Measurements from ENCODE around the gene BPIFB6.

Gene BPIFB6

DNA sequence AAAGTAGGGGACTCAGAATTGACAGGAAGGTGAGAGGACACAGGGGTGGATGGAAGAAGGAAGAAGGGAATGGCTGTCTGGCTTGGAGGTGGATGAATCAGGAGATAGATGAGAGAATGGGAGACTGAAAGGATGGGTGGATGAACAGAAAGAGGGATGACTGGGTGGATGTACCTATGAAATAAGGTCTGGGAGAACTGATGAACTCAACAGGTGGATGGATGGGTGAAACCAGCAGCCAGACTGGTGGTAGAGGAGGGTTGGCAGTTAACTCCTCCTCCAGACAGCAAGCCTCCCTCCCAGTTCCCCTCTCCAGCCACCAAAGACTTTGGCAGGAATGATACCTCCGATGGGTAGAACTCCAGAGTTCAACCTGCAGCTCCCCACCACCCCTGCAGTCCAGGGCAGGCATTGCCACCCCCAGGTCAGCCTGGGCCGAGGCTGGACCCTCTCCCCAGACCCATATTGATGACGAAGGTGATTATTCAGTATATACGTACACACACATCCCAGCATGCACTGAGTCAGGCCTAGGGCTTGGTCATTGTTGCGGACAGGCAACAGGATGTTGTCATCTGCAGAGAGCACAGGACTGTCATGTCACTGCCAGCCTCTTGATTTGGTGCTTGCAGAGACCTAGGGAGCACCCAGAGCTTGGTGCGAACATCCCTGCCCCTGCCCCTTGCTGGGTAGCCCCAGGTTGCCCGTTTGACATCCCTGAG, 29.2 kb upstream of the BPIFB6 start:
- no peak for DNase-seq

DNA sequence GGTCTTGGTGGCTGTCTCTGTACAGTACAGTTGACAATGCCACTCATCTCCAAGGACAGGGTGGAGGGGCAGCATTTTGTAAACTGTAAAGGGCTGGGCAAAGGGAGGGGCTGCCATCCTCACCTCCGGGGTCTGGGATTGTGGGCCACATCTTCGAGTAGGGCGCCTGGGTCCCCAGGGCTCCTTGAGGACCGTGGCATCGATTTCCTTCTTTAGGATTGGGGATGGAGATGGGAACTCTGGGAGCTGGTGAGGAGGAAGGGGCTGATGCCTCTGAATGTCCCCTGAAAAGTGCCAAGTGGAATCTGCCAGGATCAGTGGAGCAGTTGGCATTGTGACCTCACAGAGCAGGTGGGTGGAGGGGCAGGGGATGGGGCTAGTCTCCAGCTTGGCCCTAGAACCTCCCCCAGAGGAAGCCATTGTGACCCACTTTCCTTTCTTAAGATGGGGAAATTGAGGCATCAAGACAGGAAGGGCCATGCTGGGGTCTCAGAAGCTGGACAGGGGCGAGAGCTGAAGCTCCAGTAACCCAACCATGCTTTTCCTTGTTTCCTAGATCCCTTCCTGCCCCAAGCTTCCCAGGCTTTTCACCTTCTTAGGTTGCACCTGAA, 27.2 kb upstream of the BPIFB6 start, which contains the start of gene SUN5:
Gene SUN5, minus strand, starts transcription at position 293 of the 611 bp plus-strand sequence. Its CDS starts 93 bp downstream, at position 200.
- no peak for DNase-seq

DNA sequence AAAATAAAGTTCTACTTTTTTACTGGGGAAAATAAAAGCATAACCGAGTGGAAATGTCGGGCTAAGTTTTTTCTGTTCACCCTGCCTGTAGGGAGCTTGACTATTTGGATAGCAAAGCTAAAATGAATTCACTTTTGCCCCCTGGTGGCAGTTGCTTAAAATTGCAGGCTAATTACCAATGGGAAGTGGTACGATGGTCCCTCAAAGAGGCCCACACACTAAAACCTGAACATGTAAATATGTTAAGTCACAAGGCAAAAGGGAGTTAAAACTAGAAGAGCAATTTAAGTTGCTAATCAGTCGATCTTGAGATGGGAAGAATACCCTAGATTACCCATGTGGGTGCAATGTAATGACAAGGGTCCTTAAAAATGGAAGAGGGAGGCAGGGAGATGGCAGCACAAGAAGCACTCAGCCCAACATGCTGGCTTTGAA, 26.3 kb upstream of the BPIFB6 start:
- no peak for DNase-seq

DNA sequence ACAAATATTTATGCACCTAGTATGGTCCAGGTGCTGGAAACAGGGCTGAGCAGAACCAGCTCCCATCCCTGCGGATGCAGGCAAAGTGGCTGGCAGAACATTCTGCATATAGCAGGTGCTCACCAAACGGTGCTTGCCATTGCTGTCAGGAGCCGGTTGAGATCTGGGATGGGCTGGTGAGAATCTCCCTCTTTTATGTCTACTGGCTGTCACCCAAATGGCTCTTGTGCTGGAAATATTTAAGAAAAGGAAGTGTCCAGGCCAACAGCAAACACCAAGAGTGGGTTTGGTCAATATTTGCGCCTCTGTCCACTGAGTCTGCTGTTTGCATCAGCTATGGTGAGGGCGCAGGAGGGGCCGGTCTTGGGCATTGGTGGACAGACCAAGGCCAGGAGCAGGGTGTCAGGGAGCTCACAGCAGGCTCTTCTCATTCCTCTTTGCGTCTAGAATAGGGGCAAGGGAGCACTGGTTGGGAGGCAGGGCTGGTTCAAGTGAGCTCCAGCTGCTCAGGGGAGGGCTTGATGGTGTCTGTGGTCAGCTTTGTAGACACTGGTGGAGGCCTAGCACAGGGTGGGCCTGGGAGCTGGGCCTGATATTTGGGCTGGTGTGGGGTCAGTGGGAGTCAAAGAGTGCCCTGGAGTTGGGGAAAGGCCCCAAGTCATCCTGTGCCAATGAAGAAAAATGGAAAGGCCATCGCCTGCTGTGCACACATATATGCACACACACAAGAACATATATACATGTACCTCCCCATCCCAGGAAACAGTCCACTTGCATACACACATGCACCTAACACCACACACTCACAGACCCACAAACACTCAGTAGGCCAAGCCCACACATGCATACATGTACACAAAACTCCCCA, 25.3 kb upstream of the BPIFB6 start:
- no peak for DNase-seq

DNA sequence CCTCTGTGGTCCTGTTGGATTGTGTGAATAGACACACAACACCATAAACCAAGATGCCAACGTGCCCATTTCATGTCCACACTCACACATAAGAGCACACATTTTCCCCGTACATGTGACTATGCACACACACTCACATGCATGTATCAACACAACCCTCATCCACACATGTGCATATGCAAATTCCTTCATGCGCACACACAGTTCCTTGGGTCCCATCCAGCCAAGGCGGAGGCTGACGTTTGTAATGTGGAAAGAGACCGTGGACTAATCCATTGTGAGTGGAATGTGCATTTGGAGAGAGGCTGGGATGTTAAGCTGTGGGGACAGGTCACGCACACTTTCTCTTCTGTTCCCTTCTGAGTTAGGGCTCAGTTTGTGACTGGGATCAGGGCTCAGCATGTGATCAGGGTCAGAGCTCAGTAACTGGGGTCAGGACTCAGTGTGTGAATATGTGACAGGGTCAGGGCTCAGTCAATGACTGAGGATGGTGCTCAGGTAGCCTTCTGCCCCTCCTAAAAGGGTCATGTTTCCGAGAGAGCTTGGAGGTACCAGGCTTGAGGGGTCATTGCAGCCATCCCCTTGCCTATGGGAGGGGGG, 24.6 kb upstream of the BPIFB6 start:
- DNase-seq = no peak

DNA sequence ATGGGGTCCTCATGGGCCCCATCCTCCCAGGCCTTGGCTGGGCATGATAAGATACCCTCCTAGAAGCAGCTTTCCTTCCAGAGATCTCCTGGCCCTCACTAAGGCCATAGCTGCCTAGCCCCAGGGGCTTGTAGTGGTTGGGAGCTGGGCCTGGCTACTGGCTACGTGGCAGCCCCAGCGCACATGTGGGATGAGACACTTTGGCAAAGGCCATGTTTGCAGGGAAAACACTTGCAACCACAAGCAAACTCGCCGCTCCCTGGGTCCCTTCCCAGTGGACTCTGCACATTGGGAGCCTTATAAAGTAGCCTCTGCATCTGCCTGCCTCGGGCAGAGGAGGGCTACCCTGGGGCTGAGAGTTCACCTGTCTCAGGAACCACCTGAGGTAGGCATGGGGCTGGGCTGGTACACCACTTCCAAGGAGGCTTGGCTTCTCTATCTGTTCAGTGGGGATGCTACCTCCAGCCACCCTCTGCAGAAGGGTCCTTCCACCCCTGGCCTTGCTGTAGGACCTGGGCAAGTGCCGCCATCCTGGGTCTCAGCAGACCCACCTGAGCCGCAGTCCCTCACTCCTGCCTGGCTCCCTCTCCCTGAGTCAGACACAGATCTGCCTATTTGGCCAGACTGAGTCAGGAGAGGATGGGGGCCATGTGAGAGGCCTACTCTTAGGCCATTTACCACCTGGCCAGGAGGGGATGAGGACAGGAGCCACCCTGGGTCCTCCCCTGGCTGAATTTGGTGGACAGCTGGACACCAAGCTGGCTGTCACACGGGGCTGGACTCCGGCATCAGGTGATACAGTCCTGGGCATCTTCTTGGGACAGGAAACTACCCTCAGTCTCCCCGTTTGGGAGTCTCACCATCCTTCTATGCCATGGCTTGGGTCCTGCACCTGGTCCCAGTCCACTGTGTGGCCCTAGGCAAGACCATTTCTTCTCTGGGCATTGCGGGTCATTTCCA, 23.8 kb upstream of the BPIFB6 start, which contains the start of gene BPIFB2:
Gene BPIFB2, plus strand, starts transcription at position 329 of the 960 bp plus-strand sequence. CDS start 871 bp downstream, outside the sequence.
- DNase-seq = no peak

DNA sequence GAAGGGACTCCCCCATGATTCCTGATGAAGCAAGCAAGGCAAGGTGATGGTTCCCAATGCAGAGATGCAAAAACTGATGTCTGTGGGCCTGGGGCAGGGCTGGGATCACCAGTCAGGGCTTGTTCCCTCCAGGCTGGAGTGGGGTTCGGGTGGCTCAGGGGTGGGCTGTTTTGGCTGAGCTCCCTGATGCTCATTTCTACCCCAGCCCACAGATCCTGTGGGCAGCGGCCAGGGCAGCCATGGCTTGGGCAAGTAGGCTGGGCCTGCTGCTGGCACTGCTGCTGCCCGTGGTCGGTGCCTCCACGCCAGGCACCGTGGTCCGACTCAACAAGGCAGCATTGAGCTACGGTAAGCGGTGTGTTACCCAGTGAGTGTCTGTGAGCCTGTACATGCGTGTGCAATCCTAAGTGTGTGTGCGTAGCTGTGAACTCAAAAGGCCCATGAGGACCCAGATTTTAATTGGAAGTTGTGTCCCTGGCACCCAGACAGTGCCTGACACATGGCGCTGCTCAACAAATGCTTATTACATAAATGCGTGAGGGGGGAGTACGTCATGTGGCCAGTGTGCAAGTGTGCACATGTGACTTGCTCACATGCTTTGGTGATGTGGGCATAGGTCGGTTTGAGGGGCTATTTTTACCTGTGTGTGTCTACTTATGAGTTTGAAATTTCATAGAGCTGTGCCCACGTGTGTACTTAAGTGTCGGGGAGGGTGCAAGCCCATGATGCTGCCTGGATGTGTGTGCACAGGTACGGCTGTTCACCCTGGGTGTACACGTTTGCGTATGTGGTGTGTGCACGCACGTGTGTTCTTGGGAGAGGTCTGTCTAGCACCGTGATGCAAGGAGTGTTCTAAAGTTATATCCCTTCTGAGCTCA, 22.9 kb upstream of the BPIFB6 start:
- no peak for DNase-seq

DNA sequence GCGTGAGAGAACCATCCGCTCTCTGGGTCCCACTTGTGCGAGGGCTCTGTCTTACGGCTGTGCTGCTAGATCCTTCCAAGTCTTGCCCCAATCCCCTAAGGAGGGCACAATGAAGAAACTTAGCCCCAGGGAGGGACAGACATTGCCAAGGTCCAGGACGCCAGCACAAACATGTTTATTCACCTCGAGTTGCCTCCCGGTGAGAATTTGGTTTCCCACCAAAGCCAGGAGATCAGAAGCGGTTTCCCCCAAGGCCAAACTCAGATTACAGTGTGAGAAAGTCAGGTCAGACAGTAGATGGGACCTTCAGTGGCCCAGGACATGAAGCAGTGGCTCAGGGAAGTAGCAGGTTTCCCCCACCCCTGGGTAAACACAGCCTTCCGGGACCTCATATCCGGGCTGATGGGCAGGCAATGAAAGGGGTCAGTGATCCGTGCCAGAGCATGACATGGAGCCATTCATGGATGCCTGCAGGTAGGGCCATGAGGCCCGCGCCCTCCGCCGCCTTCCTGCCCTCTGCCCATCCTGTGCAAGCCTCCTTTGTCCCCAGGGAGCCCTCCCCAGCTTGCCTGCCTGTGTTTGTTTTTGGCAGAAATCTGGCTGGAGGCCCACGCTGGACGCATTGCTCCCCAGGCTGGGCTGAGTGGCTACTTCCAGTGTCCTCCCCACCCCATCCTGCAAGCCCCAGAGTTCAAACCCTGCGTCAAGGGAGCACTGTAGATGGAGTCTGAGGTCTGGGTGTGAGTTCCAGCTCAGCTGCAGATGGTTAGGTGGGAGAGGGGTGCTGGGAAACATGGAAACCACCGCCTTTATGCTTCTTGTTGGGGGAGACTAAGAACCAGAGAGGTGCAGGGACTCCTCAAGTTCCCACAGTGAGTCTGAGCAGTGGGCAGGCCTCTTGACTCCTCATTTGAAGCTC, 22.0 kb upstream of the BPIFB6 start:
- DNase-seq = no peak

DNA sequence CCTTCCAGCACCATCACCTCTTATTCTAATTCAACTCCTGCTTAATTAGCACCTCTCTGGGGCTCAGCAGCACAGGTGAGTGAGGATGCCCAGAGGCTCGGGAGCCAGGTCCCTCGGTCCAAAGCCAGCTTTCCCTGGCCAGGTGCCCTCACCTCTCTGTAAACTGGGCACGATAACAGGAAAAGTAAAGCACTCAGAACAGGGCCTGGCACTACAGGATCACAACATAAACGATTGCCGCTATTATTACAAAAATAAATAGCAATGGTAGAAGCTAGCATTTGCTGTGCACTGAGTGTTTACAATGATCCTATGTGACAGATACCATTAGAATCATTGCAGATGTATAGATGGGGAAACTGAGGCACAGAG, 21.3 kb upstream of the BPIFB6 start:
- DNase-seq = no peak

DNA sequence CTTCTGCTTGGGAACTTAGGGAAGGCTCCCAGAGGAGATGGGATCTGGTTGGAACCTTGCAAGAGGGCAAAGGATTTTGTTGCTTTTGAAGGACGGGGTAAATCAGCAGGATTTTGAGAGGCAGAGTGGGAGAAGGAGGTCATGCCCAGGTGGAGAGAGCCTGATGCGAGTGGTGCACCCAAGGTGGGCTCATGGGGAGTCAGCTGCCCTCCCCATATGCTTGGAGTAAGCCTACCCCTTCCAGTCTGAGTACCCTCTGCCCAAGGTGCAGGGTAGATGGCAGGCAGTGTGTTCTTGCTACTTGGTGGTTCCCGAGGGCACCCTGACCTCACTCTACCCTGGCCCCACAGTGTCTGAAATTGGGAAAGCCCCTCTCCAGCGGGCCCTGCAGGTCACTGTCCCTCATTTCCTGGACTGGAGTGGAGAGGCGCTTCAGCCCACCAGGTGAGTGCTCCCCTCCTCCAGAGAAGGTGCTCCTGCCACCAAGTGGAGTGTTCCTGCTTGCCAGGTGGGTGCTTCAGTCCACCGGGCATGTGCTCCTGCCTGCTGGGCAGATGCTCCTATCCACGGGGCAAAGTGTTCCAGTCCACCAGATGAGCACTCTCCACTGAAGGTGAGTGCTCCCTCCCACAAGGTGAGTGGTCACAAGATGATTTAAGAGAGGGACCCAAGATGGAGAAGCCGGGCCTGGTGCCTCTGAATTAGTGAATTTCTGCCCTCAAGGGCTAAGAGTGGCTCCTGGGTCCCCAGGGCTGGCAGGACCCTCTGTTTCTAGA, 20.6 kb upstream of the BPIFB6 start:
- no peak for DNase-seq

DNA sequence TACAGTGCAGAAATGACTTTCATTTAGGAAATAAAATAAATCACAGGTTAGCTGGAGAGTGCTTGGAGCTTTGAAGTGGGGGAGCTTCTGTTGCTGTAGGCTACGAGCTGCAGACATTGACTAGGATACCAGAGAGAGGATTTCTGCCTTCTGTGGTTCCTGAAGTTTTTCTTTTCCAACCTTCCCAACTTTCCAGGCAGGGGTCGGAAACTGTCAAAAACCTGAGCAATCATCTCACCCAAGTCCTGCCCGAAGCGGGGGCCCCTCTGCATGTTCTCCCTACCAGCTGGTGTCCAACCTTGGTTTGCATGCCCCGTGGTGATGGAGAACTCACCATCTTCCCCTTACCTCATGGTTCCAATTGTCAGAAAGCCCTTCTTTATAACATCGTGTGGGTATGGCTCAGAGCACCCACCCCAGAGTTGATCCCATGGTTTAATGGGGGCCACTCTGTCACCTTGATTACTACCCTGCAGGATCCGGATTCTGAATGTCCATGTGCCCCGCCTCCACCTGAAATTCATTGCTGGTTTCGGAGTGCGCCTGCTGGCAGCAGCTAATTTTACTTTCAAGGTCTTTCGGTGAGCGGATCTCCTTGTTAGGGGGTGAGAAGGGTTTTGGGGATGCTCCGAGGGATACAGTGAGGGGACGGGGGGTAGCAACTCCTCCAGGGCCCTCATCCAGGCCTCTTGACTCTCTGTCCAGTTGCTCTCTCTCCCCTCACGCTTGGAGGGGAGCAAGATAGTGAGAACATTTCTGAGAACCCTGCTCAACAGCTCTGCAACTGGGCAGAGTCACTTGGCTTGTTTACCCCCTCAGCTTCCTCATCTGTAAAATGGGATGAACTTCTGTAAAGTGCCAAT, 18.9 kb upstream of the BPIFB6 start:
- no peak for DNase-seq

DNA sequence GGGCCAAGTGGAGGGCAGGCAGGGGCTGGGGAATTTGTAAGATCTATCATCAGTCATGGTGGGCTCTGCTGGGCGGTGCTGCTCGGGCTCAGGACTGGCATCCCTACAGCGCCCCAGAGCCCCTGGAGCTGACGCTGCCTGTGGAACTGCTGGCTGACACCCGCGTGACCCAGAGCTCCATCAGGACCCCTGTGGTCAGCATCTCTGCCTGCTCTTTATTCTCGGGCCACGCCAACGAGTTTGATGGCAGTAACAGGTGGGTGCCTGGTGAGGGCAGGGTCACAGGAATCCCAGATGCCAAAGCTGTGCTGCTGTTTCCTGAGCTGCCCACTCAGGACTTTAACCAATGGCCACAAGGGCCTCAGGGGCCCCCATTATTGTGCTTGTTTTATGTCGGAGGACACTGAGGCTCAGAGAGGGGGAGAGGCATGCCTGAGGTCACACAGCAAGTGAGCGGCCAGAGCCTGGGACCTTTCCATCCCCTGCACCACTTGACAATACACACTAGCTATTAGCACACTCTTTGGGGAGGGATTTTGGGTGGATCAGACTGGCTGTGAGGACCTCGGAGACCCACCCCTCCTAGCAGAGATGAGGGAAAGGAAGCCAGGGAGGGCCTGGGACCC, 17.6 kb upstream of the BPIFB6 start:
- DNase-seq = no peak

DNA sequence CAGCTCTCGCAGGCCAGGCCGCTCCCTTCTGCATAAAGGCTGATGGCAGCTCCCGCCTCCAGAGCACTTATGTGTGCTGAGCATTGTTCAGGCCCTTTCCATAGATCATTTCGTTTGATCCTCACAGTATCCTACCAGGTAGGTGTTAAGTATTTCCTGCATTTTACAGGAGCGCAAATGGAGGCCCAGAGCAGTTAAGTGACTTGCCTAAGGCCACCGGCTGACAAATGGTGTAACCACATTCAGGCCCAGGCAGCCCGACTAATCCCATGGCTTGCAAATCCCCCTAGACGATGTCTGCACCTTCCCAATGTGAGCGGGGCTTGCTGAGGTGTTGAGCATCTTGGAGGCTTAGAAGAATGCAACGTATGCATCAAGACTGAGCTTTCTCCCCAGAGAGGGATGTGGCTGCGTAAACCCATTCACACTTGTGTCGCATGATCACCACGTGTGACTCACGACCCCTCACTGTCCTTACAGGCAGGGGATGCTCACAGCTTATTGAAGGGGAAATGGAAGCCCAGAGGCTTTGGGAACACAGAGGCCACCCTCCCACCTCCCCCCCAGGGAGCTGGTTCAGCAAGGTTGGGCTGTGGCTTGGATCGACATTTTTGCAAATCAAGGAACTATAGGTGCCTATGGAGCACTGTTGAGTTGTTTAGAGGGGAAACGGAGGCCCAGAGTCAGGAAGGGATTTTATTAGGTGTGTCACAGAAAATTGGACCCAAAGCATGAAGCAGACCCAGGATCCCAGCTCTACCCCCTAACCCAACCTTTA, 16.9 kb upstream of the BPIFB6 start:
- DNase-seq = no peak

DNA sequence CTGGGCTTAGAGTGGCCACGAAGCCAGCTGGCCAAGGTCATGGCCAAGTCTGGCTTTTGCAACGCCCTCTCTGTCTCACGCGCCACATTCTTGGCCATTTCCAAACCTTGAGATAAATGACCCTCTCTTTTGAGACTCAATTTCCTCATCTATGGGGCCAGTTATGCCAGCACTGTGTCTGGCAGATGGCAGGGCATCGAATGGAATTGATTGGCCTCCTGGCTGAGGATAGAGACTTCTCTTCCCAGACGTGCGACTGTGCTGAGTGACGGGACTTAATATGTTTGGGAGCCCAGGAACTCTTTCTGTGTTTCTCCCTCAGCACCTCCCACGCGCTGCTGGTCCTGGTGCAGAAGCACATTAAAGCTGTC, 16.3 kb upstream of the BPIFB6 start:
- no peak for DNase-seq

DNA sequence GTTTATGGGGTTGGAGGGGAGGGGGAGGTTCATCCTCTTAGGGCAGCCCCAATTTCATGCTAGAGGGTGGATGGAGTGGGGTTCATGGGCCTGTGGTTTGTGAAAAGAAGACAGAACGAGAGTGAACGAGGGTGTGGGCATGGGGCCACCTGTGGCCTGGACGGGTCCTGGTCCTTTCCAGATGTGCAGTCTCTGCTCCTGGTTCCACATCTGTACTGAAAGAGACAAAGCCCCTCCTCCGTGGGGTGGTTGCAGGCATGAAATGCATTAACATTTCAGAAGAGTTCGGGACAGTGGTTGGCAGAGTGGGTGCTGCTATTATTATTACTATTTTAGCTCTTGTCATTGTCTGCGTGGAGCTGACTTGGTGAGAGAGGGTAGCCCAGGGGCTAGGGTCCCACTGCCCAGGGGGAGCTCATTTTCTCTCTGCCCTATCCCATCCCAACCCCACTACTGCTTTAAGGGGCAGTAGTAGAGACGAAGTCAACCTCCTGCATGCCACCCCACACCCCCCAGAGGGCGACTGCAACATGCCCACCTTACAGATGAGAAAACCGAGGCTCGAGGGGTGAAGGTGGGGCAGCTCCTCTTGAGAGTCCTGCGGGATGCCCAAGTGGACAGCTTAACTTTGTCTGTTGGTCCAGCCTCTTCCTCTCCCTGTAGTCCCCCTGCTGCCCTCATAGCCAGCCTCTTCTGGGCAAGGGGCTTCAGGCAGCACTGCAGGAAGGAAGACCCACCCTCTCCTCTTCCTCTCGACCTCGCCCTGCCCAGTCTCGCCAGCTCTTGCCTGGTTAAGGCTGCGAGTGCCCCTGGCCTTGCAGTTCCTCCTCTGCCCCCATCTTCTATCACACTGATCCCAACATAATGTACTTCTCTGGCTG, 15.5 kb upstream of the BPIFB6 start:
- no peak for DNase-seq
